ENCODE results near the gene CHST11.
"Not testable (repeated sequence)": the region's sequence is repeated elsewhere in the genome, so short reads cannot be mapped to it uniquely, and the experiment has no call there.

Gene CHST11

GRCh38 chr12:104741077-104741476 lies 284.3 kb downstream of the CHST11 start:
- no peak for TF ChIP-seq CTCF (IDR thresholded peaks at IDR 0.05; ENCODE audit: low read depth, low read length)
- H3K4me3 ChIP-seq (ENCODE audit: low read depth, low read length): no peak overlapping the region
- DNase-seq (ENCODE audit: low read depth, low spot score): no peak
- in situ Hi-C loops (cut with HindIII; ENCODE audit: low sequenced_read_pairs): no loop called here

GRCh38 chr12:104741497-104742367 lies 285.0 kb downstream of the CHST11 start:
- in situ Hi-C loops (cut with HindIII; ENCODE audit: low sequenced_read_pairs): no loop called here
- no peak overlapping the region for H3K4me3 ChIP-seq (ENCODE audit: low read depth, low read length)
- DNase-seq (ENCODE audit: low read depth, low spot score): no peak
- no peak for TF ChIP-seq CTCF (IDR thresholded peaks at IDR 0.05; ENCODE audit: low read depth, low read length)

- H3K4me3 ChIP-seq (ENCODE audit: low read depth, low read length): no peak overlapping the region
- no peak for DNase-seq (ENCODE audit: low read depth, low spot score)
- in situ Hi-C loops (cut with HindIII; ENCODE audit: low sequenced_read_pairs): no loop called here
- TF ChIP-seq CTCF (IDR thresholded peaks at IDR 0.05; ENCODE audit: low read depth, low read length): no peak
These were observed 285.9 kb downstream of the CHST11 start for GRCh38 chr12:104742551-104743201.

GRCh38 chr12:104743202-104743580 lies 286.4 kb downstream of the CHST11 start:
- no peak for DNase-seq (ENCODE audit: low read depth, low spot score)
- no peak overlapping the region for H3K4me3 ChIP-seq (ENCODE audit: low read depth, low read length)
- in situ Hi-C loops (cut with HindIII; ENCODE audit: low sequenced_read_pairs): no loop called here
- no peak for TF ChIP-seq CTCF (IDR thresholded peaks at IDR 0.05; ENCODE audit: low read depth, low read length)

GRCh38 chr12:104743753-104744548 lies 287.2 kb downstream of the CHST11 start:
- in situ Hi-C loops (cut with HindIII; ENCODE audit: low sequenced_read_pairs); DNase-seq (ENCODE audit: low read depth, low spot score); H3K4me3 ChIP-seq (ENCODE audit: low read depth, low read length): not testable (repeated sequence)

- no peak for DNase-seq (ENCODE audit: low read depth, low spot score)
- no peak for TF ChIP-seq CTCF (IDR thresholded peaks at IDR 0.05; ENCODE audit: low read depth, low read length)
- in situ Hi-C loops (cut with HindIII; ENCODE audit: low sequenced_read_pairs): no loop called here
- H3K4me3 ChIP-seq (ENCODE audit: low read depth, low read length): no peak overlapping the region
These were observed 289.8 kb downstream of the CHST11 start for GRCh38 chr12:104746467-104747088.

Data from astrocyte of the spinal cord (primary cell).